OCI-LY1 (cell line): ENCODE measurements around the gene KDM3B.
"Not testable (repeated sequence)": the region's sequence is repeated elsewhere in the genome, so short reads cannot be mapped to it uniquely, and the experiment has no call there.

Source experiments
- H2AFZ ChIP-seq: fragments of 200-600 bp; sonication (generic), shearing (Covaris generic); 2 replicates; pipeline ENCODE4 v1.6.0; 2014; ENCODE audit warnings: antibody characterized with exemption, mild to moderate bottlenecking, low read length
- H3F3A ChIP-seq: fragments of 200-600 bp; sonication (generic), shearing (Covaris generic); 2 replicates; pipeline ENCODE4 v1.6.0; 2014; ENCODE audit warnings: mild to moderate bottlenecking, antibody characterized with exemption, low read length, moderate library complexity; ENCODE audit not compliant: insufficient read depth
- H3K27ac ChIP-seq: fragments of 200-600 bp; sonication (generic); 2 replicates; pipeline ENCODE4 v1.5.1; 2014; ENCODE audit warnings: low read length, mixed run types, mild to moderate bottlenecking, low read depth; ENCODE audit not compliant: poor library complexity, severe bottlenecking
- H3K27me3 ChIP-seq: fragments of 200-600 bp; sonication (generic); 2 replicates; pipeline ENCODE4 v1.6.0; 2014; ENCODE audit warnings: antibody characterized with exemption, mild to moderate bottlenecking, low read length, moderate library complexity; ENCODE audit not compliant: insufficient read depth
- H3K36me3 ChIP-seq: fragments of 200-600 bp; sonication (generic); 2 replicates; pipeline ENCODE4 v1.6.1; 2014; ENCODE audit warnings: mild to moderate bottlenecking, antibody characterized with exemption, low read length, moderate library complexity, mixed read lengths; ENCODE audit not compliant: insufficient read depth
- H3K4me1 ChIP-seq: fragments of 200-600 bp; sonication (generic); 2 replicates; pipeline ENCODE4 v1.5.1; 2014; ENCODE audit warnings: mild to moderate bottlenecking, low read length, moderate library complexity; ENCODE audit not compliant: insufficient read depth, severe bottlenecking
- H3K4me2 ChIP-seq: fragments of 200-600 bp; sonication (generic), shearing (Covaris generic); 2 replicates; pipeline ENCODE4 v1.6.1; 2014; ENCODE audit warnings: low read length
- H3K4me3 ChIP-seq: fragments of 200-600 bp; sonication (generic); 2 replicates; pipeline ENCODE4 v1.5.1; 2014; ENCODE audit warnings: low read length, low read depth, mild to moderate bottlenecking, mixed read lengths; ENCODE audit not compliant: poor library complexity, severe bottlenecking
- H3K79me2 ChIP-seq: fragments of 200-600 bp; shearing (Covaris generic); 2 replicates; pipeline ENCODE4 v1.6.1; 2016; ENCODE audit warnings: mixed run types, low read length, mixed read lengths; ENCODE audit not compliant: insufficient read depth
- H3K9ac ChIP-seq: fragments of 200-600 bp; sonication (generic), shearing (Covaris generic); 2 replicates; pipeline ENCODE4 v1.6.1; 2014; ENCODE audit warnings: mild to moderate bottlenecking, low read length, mixed read lengths
- H3K9me2 ChIP-seq: fragments of 200-600 bp; sonication (generic), shearing (Covaris generic); 2 replicates; pipeline ENCODE4 v1.6.1; 2014; ENCODE audit warnings: low read depth, mild to moderate bottlenecking, low read length, mixed read lengths
- H3K9me3 ChIP-seq: fragments of 200-600 bp; shearing (Covaris generic); 2 replicates; pipeline ENCODE4 v1.6.1; 2014; ENCODE audit warnings: low read length, mixed read lengths
- H4K20me1 ChIP-seq: fragments of 200-600 bp; sonication (generic), shearing (Covaris generic); 2 replicates; pipeline ENCODE4 v1.6.0; 2016; ENCODE audit warnings: mild to moderate bottlenecking, low read length; ENCODE audit not compliant: insufficient read depth
- EZH2 ChIP-seq: fragments of 200-600 bp; sonication (generic), shearing (Covaris generic); IDR thresholded peaks from 2 replicates; pipeline ENCODE4 v1.8.0; 2017; ENCODE audit warnings: borderline replicate concordance, mixed run types, mild to moderate bottlenecking, antibody characterized with exemption, low read length, moderate library complexity, mixed read lengths
- TF ChIP-seq, protein P1 (sequence below): fragments of 200-600 bp; sonication (generic), shearing (Covaris generic); IDR thresholded peaks from 2 replicates; pipeline ENCODE4 v1.5.1; 2017; ENCODE audit warnings: mild to moderate bottlenecking, antibody characterized with exemption, low read length, moderate library complexity, mixed read lengths

The KDM3B gene

DNA sequence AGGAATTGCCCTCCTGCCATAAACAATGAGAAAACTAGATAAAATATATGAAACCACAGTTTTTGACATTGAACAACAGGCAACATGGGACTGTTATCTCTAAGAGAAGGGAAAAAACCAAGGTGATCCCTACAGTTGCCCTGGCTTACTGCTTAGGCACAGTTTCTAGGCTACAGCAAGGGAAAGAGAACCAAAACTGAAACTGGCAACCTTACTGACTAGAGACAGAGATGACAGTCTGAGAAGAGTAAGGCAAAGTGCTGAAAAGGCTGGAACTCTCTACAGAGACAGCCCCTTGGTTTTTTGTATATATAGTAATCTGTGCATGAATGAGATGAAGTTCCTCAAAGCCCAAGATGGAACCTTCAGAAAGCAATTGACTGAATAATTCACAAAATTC is 50.2 kb downstream of the KDM3B start:
- Histone ChIP-seq H3K4me2 (no peak overlapping the region), H3K27me3 (no peaks in the 10 kb centered on the region), H3K79me2 (no peaks in the 10 kb centered on the region), H3K4me1 (no peaks in the 10 kb centered on the region), H3K27ac (no peak overlapping the region), H4K20me1 (no peaks in the 10 kb centered on the region), H3F3A (no peaks in the 10 kb centered on the region), H3K36me3 (peaks cover 74% of the 10 kb centered on the region), H3K9me3 (no peaks in the 10 kb centered on the region), H3K4me3 (no peak overlapping the region), H3K9ac (no peak overlapping the region), H2AFZ (no peak overlapping the region), H3K9me2 (no peaks in the 10 kb centered on the region)
- no peak for TF ChIP-seq EZH2
- TF ChIP-seq, protein P1, sequence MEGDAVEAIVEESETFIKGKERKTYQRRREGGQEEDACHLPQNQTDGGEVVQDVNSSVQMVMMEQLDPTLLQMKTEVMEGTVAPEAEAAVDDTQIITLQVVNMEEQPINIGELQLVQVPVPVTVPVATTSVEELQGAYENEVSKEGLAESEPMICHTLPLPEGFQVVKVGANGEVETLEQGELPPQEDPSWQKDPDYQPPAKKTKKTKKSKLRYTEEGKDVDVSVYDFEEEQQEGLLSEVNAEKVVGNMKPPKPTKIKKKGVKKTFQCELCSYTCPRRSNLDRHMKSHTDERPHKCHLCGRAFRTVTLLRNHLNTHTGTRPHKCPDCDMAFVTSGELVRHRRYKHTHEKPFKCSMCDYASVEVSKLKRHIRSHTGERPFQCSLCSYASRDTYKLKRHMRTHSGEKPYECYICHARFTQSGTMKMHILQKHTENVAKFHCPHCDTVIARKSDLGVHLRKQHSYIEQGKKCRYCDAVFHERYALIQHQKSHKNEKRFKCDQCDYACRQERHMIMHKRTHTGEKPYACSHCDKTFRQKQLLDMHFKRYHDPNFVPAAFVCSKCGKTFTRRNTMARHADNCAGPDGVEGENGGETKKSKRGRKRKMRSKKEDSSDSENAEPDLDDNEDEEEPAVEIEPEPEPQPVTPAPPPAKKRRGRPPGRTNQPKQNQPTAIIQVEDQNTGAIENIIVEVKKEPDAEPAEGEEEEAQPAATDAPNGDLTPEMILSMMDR = no peak

DNA sequence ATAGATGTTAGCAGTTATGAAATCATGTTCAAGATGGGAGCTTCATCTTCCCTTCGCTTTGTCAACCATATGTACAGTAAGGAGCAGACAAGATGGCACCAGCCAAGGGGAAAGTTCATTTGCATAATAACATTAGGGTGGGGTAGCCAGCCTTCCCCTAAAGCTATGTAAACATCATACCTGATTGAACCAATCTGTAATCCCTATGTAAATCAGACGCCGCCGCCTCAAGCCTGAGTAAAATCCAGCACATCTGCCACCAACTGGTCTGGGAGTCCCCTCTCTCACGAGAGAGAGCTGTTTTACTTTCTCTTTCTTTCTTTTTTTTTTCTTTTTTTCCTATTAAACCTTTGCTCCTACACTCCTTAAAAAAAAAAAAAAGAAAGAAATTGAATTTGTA is 55.5 kb downstream of the KDM3B start:
- no peaks in the 10 kb centered on the region for H3K9me3 ChIP-seq
- H3K9me2 ChIP-seq = no peaks in the 10 kb centered on the region
- no peak overlapping the region for H3K4me2 ChIP-seq
- no peaks in the 10 kb centered on the region for H4K20me1 ChIP-seq
- H3K4me3 ChIP-seq = no peak overlapping the region
- no peaks in the 10 kb centered on the region for H3K4me1 ChIP-seq
- H3K36me3 ChIP-seq = peaks cover 59% of the 10 kb centered on the region
- H2AFZ ChIP-seq = no peak overlapping the region
- H3K27me3 ChIP-seq = no peaks in the 10 kb centered on the region
- H3K9ac ChIP-seq = no peak overlapping the region
- no peak overlapping the region for H3K27ac ChIP-seq
- TF ChIP-seq, protein P1 = no peak
- no peak for TF ChIP-seq EZH2
- H3F3A ChIP-seq = no peaks in the 10 kb centered on the region
- no peaks in the 10 kb centered on the region for H3K79me2 ChIP-seq

DNA sequence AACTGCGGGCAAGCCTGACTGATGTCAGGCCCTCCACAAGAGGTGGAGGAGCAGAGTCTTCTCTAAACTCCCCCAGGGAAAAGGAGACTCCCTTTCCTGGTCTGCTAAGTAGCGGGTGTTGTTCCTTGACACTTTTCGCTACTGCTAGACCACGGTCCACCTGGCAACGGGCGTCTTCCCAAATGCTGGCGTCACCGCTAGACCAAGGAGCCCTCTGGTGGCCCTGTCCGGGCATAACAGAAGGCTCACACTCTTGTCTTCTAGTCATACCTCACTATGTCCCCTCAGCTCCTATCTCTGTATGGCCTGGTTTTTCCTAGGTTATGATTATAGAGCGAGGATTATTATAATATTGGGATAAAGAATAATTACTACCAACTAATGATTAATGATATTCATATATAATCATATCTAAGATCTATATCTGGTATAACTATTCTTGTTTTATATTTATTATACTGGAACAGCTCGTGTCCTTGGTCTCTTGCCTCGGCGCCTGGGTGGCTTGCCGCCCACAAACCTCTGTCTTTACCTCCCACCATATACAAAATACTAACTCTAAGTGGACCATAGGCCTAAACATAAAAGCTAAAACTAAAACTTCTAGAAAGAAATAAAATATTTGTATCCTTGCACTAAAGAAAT is 58.6 kb downstream of the KDM3B start:
- not testable (repeated sequence) for H3K4me3 ChIP-seq, H3F3A ChIP-seq, H3K4me1 ChIP-seq, H3K27ac ChIP-seq, H3K4me2 ChIP-seq, H3K9ac ChIP-seq, H3K9me2 ChIP-seq, H4K20me1 ChIP-seq, H3K9me3 ChIP-seq, H2AFZ ChIP-seq, H3K27me3 ChIP-seq, H3K79me2 ChIP-seq
- TF ChIP-seq, protein P1 = peak; percentile 36; the same call in 1 of the 2 replicates
- H3K36me3 ChIP-seq = peaks cover 70% of the 10 kb centered on the region
